ENCODE measurements around the gene C2CD2L.

DNA sequence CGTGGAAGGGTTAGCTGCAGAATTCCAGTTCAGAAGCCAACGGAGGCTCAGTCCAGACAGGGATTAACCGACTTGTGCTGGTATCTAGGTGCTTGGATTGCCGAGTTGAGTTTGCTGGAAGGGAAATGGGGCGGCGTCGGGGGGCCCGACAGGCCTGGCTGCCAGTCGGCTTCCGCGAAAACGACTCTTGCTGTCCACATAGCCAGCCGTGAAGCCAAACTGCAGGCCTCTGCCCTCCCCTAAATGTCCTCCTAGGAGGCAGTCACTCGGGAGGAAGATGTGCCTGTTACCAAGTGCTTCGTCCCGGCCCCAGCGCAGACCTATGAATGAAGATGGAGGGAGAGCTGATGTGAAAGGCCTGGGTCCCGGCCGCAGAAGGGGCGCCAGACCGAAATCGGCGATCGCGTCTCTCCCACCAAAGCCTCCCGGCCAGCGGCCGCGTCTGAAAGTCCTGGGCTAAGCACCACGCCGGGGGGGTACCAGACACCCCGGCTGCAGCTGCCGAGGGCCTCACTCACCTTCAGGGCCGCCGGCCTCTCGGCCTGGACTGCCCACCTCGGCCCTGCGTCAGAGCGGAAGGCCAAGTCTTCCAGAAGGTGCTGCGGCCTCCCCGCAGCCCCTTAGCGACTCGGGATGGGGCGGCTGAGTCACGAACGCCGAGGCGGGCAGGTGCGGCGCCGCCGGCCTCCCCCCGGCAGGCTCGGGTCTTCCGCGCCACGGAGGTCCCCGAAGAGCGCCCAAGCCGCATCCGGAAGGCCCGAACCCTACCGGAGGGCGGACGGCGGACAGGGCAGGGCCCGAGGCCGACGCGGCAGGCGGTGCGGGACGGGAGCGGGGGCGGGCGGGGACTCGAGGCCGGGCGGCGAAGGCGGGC, 13.0 kb upstream of the C2CD2L start:
- TF ChIP-seq, protein P1, sequence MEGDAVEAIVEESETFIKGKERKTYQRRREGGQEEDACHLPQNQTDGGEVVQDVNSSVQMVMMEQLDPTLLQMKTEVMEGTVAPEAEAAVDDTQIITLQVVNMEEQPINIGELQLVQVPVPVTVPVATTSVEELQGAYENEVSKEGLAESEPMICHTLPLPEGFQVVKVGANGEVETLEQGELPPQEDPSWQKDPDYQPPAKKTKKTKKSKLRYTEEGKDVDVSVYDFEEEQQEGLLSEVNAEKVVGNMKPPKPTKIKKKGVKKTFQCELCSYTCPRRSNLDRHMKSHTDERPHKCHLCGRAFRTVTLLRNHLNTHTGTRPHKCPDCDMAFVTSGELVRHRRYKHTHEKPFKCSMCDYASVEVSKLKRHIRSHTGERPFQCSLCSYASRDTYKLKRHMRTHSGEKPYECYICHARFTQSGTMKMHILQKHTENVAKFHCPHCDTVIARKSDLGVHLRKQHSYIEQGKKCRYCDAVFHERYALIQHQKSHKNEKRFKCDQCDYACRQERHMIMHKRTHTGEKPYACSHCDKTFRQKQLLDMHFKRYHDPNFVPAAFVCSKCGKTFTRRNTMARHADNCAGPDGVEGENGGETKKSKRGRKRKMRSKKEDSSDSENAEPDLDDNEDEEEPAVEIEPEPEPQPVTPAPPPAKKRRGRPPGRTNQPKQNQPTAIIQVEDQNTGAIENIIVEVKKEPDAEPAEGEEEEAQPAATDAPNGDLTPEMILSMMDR (IDR thresholded peaks at IDR 0.05; ENCODE audit: insufficient read depth, low read length) = no peak
- no peak; the same call in 1 of the 2 replicates for TF ChIP-seq POLR2AphosphoS5 (IDR thresholded peaks at IDR 0.05; ENCODE audit: low read depth)
- TF ChIP-seq, protein P2, sequence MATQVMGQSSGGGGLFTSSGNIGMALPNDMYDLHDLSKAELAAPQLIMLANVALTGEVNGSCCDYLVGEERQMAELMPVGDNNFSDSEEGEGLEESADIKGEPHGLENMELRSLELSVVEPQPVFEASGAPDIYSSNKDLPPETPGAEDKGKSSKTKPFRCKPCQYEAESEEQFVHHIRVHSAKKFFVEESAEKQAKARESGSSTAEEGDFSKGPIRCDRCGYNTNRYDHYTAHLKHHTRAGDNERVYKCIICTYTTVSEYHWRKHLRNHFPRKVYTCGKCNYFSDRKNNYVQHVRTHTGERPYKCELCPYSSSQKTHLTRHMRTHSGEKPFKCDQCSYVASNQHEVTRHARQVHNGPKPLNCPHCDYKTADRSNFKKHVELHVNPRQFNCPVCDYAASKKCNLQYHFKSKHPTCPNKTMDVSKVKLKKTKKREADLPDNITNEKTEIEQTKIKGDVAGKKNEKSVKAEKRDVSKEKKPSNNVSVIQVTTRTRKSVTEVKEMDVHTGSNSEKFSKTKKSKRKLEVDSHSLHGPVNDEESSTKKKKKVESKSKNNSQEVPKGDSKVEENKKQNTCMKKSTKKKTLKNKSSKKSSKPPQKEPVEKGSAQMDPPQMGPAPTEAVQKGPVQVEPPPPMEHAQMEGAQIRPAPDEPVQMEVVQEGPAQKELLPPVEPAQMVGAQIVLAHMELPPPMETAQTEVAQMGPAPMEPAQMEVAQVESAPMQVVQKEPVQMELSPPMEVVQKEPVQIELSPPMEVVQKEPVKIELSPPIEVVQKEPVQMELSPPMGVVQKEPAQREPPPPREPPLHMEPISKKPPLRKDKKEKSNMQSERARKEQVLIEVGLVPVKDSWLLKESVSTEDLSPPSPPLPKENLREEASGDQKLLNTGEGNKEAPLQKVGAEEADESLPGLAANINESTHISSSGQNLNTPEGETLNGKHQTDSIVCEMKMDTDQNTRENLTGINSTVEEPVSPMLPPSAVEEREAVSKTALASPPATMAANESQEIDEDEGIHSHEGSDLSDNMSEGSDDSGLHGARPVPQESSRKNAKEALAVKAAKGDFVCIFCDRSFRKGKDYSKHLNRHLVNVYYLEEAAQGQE (IDR thresholded peaks at IDR 0.05; ENCODE audit: insufficient replicate concordance, low read depth) = no peak
- no peak for TF ChIP-seq SPI1 (IDR thresholded peaks at IDR 0.05; ENCODE audit: borderline replicate concordance, low read depth)
- TF ChIP-seq GABPA (IDR thresholded peaks at IDR 0.05; ENCODE audit: low read depth) = no peak

Data from HL-60 (cell line).